Body of pancreas (tissue), 4 donors: Measurements from ENCODE around the gene SNAPC5. TPM values are rescaled to one million over a fixed set of nuclear protein-coding genes. Genes with fewer than 3 reads are reported as not detected.

Experiments
- ATAC-seq: fragments of 150-250 bp; one replicate; pipeline ENCODE4 v1.9.1; 2016
- DNase-seq, 4 donors: peaks; one replicate each; pipeline ENCODE4 v3.0.0-alpha.2; 2019
- H3K27ac ChIP-seq, 4 donors: fragments of 200-600 bp; sonication (generic); 1 replicate in 3 of 4; 2 replicates in 1 of 4; pipeline versions ENCODE4 v1.5.1 to v1.6.1; 2016 to 2019; ENCODE audit warnings: mild to moderate bottlenecking in 1 of 4, mixed read lengths in 1 of 4, moderate library complexity in 1 of 4
- H3K27me3 ChIP-seq, 2 donors: fragments of 200-600 bp; sonication (generic); one replicate each; pipeline ENCODE4 v1.6.0; 2016; ENCODE audit warnings: mild to moderate bottlenecking in 1 of 2
- H3K36me3 ChIP-seq, 2 donors: fragments of 200-600 bp; sonication (generic); replicated peaks in 1 of 2; 2 replicates each; pipeline ENCODE4 v1.5.1; 2016; ENCODE audit warnings: low read depth in 2 of 2; ENCODE audit not compliant: insufficient read depth in 1 of 2
- H3K4me1 ChIP-seq: fragments of 200-600 bp; sonication (generic); one replicate; pipeline ENCODE4 v1.6.0; 2016
- H3K4me3 ChIP-seq, 2 donors: fragments of 200-600 bp; sonication (generic); 1 replicate in 1 of 2; 2 replicates in 1 of 2; pipeline ENCODE4 v1.5.1; 2016 to 2019
- H3K9me3 ChIP-seq, 3 donors: fragments of 200-600 bp; sonication (generic); 1 replicate in 2 of 3; 2 replicates in 1 of 3; pipeline ENCODE4 v1.5.1; 2016
- CTCF ChIP-seq, 7 experiments: fragments of 450-650 bp in 4 of 7; fragments of 200-600 bp in 3 of 7; sonication (generic) in 3 of 7; IDR thresholded peaks; one replicate each; pipeline ENCODE4 v1.5.1; 2016 to 2019; ENCODE audit warnings: antibody characterized with exemption in 7 of 7
- POLR2A ChIP-seq, 3 donors: fragments of 450-650 bp; IDR thresholded peaks; one replicate each; pipeline ENCODE4 v1.6.1; 2016; ENCODE audit warnings: antibody characterized with exemption in 3 of 3, mild to moderate bottlenecking in 2 of 3
- WGBS, 2 donors: methylation state at CpG; one replicate each; pipeline ENCODE4 v1.1.5; 2017; 5-methylcytosine and 5-hydroxymethylcytosine counted together
- intact Hi-C: fragments of 100-400 bp; cut with DNase I; formaldehyde crosslinking; loops from one replicate; pipeline ENCODE4 v1.15.1; 2023
- total RNA-seq, 2 donors: library from RNA; depleted of rRNA; stranded (reverse); fragments of >200 nt; gene quantifications; one replicate each; pipeline ENCODE4 v1.1.0, GENCODE V29; 2016

SNAPC5 gene
- total RNA-seq, 2 donors from 2014 or later = 13.5 to 14.5 TPM

- peak; percentile 70 to 87 (median 82) for DNase-seq
- Histone ChIP-seq H3K4me1 (peaks cover 16% of the 10 kb centered on the region), H3K27me3 (no peaks in the 10 kb centered on the region), H3K9me3 (no peaks in the 10 kb centered on the region), H3K27ac (peak overlapping the region; percentile 51 to 80 (median 70)), H3K4me3 (no peak overlapping the region), H3K36me3 (no peaks in the 10 kb centered on the region)
- intact Hi-C loops = no loop called here
- 45 to 58% methylated on average over 3 of the region's 3 CpGs for WGBS, 2 donors
- peak; percentile 93 for ATAC-seq
- no peak for TF ChIP-seq CTCF (IDR thresholded peaks at IDR 0.05)
These were observed 14.4 kb downstream of the SNAPC5 start for GRCh38 chr15:66483131-66483566.

GRCh38 chr15:66482539-66482938, 15.0 kb downstream of the SNAPC5 start:
- TF ChIP-seq POLR2A (IDR thresholded peaks at IDR 0.05) = no peak
- no peak for TF ChIP-seq CTCF (IDR thresholded peaks at IDR 0.05)
- Histone ChIP-seq H3K36me3 (no peaks in the 10 kb centered on the region), H3K4me3 (no peak overlapping the region), H3K4me1 (peaks cover 16% of the 10 kb centered on the region), H3K27me3 (no peaks in the 10 kb centered on the region), H3K9me3 (no peaks in the 10 kb centered on the region), H3K27ac (peak overlapping the region; percentile 51 to 80 (median 70))
- 73 to 83% methylated on average over 9 of the region's 9 CpGs for WGBS, 2 donors
- ATAC-seq = peak; percentile 5
- no peak for DNase-seq
- intact Hi-C loops = no loop called here

- ATAC-seq = no peak
- intact Hi-C loops = no loop called here
- peak overlapping the region in 2 of 4 donors; percentile 79 to 80 for H3K27ac ChIP-seq
These were observed 16.3 kb downstream of the SNAPC5 start for GRCh38 chr15:66481107-66481856.

GRCh38 chr15:66480267-66480666, 17.3 kb downstream of the SNAPC5 start:
- Histone ChIP-seq H3K36me3 (no peaks in the 10 kb centered on the region), H3K27ac (no peak overlapping the region), H3K4me1 (peaks cover 16% of the 10 kb centered on the region), H3K27me3 (no peaks in the 10 kb centered on the region), H3K4me3 (no peak overlapping the region), H3K9me3 (no peaks in the 10 kb centered on the region)
- DNase-seq = no peak
- TF ChIP-seq CTCF (IDR thresholded peaks at IDR 0.05) (no peak), POLR2A (IDR thresholded peaks at IDR 0.05) (no peak)
- WGBS, 2 donors = 87 to 91% methylated on average over 6 of the region's 6 CpGs
- intact Hi-C loops = no loop called here
- no peak for ATAC-seq

More at GRCh38 chr15:66481107-66481856, 16.3 kb downstream of the SNAPC5 start:
- 87 to 90% methylated on average over 10 of the region's 10 CpGs for WGBS, 2 donors
- Histone ChIP-seq H3K4me3 (no peak overlapping the region), H3K36me3 (no peaks in the 10 kb centered on the region), H3K9me3 (no peaks in the 10 kb centered on the region), H3K4me1 (peaks cover 16% of the 10 kb centered on the region), H3K27me3 (no peaks in the 10 kb centered on the region)
- DNase-seq = peak in 1 of 4 donors; percentile 11
- TF ChIP-seq CTCF (IDR thresholded peaks at IDR 0.05) (no peak), POLR2A (IDR thresholded peaks at IDR 0.05) (no peak)

GRCh38 chr15:66477011-66477410, 20.6 kb downstream of the SNAPC5 start:
- TF ChIP-seq CTCF (IDR thresholded peaks at IDR 0.05) (no peak), POLR2A (IDR thresholded peaks at IDR 0.05) (no peak)
- no peak for ATAC-seq
- intact Hi-C loops = no loop called here

More at GRCh38 chr15:66477011-66477410, 20.6 kb downstream of the SNAPC5 start:
- Histone ChIP-seq H3K4me3 (no peak overlapping the region), H3K27me3 (no peaks in the 10 kb centered on the region), H3K27ac (no peak overlapping the region), H3K4me1 (no peaks in the 10 kb centered on the region), H3K9me3 (no peaks in the 10 kb centered on the region), H3K36me3 (no peaks in the 10 kb centered on the region)
- WGBS, 2 donors = 94% methylated on average over 2 of the region's 2 CpGs
- no peak for DNase-seq
